ENCODE data around the gene LAIR2.
A peak's percentile ranks its signal among the peaks of the same experiment; 100 is the strongest.

The LAIR2 gene

DNA sequence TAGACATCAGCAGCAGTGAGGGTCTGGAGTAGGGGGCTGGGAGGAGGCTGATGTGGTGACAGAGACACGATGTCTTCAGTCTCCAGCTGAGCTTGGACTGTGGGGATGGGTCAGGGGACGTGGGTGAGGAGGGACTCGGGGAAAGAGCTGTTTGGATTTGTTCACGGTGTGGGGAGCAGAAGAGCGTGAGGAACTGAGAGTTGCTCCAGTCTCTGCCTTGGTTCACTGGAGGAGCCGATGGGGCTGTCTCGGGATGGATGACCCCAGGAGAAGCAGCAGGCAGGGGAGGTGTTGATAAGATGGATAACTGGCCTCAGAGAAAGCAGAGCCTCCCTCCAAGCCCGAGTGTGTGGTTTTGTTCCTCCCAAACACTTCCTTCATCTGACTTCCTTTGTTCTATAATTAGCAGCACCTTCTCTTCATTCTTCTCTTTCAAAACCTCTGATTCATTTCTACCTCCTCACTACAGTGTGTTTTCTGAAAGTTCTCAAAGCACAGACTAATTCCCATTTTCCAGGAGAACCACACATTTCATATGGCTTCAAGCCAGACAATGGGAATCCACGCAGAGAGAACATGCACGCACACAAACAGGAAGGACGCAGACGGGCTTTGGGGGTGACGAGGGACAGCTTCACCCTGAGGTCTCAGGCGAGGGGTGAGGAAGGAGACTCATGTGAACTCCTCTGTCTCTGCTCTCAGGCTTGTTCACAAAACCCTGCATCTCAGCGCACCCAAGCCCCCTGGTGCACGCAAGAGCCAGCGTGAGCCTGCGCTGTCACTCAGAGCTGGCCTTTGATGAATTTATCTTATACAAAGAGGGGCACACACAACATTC is 18.6 kb downstream of the LAIR2 start:
- Mint-ChIP-seq H3K27ac (peak overlapping the region; percentile 73), H3K36me3 (ENCODE audit: low read depth) (peaks cover 2% of the 10 kb centered on the region), H3K27me3 (ENCODE audit: low read depth) (no peaks in the 10 kb centered on the region), H3K4me1 (ENCODE audit: low read depth) (peaks cover 57% of the 10 kb centered on the region), H3K9me3 (peaks cover 3% of the 10 kb centered on the region), H3K4me3 (peak overlapping the region; percentile 66)
- peak; percentile 32 for DNase-seq (ENCODE audit: low spot score)

GRCh38 chr19:54521860-54522513 is 19.4 kb downstream of the LAIR2 start:
- Mint-ChIP-seq H3K27me3 (ENCODE audit: low read depth) (no peaks in the 10 kb centered on the region), H3K4me3 (peak overlapping the region; percentile 66), H3K4me1 (ENCODE audit: low read depth) (peaks cover 57% of the 10 kb centered on the region), H3K9me3 (peaks cover 3% of the 10 kb centered on the region), H3K27ac (peak overlapping the region; percentile 73), H3K36me3 (ENCODE audit: low read depth) (peaks cover 2% of the 10 kb centered on the region)
- no peak for DNase-seq (ENCODE audit: low spot score)

DNA sequence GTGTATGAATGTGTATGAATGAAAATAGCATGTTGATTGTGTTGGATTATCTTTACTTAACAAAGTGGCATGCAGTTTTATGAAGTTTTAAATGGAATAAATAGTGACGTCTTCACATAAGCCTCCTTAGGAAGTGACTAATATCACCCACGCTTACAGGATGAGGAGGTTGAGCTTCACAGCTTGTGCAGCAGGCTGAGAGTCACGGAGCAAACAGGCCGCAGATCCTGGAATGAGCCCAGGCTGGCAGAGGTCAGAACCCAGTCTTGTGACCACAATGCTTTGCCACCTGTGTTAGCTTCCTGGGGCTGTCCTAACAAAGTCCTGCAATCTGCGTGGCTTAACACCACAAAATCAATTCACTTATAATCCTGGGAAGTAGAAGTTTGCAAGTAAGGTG is 20.8 kb downstream of the LAIR2 start:
- Mint-ChIP-seq H3K4me3 (peak overlapping the region; percentile 45), H3K27me3 (ENCODE audit: low read depth) (no peaks in the 10 kb centered on the region), H3K27ac (peak overlapping the region; percentile 78), H3K9me3 (peaks cover 3% of the 10 kb centered on the region), H3K4me1 (ENCODE audit: low read depth) (peaks cover 48% of the 10 kb centered on the region), H3K36me3 (ENCODE audit: low read depth) (peaks cover 2% of the 10 kb centered on the region)
- peak; percentile 76 for DNase-seq (ENCODE audit: low spot score)

DNA sequence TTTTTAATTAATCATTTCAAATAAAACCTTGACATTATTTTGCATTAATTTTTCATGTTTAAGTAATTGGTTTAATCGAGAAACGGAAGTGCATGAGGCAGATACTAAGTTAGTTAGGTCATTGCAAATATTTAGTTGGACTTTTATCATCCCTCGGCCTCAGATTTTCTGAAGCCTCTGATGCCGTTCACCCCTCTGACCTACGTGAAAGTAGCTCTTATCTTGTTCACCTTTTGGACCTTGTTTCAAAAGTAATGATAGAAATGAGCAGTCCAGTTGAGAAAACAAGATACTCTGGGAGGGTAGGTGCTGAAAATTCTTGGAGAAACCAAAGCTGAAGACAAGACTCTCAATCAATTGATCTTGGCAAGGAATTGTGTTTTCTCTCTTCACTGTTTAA is 23.0 kb downstream of the LAIR2 start:
- DNase-seq (ENCODE audit: low spot score), result no peak
- Mint-ChIP-seq H3K9me3 (peaks cover 3% of the 10 kb centered on the region), H3K36me3 (ENCODE audit: low read depth) (peaks cover 2% of the 10 kb centered on the region), H3K4me1 (ENCODE audit: low read depth) (peaks cover 43% of the 10 kb centered on the region), H3K27ac (no peak overlapping the region), H3K27me3 (ENCODE audit: low read depth) (no peaks in the 10 kb centered on the region), H3K4me3 (no peak overlapping the region)

GRCh38 chr19:54526972-54527371 is 24.3 kb downstream of the LAIR2 start:
- H3K36me3 Mint-ChIP-seq (ENCODE audit: low read depth), result peaks cover 2% of the 10 kb centered on the region
- H3K27ac Mint-ChIP-seq, result no peak overlapping the region
- H3K4me1 Mint-ChIP-seq (ENCODE audit: low read depth), result peaks cover 34% of the 10 kb centered on the region
- no peak overlapping the region for H3K4me3 Mint-ChIP-seq
- H3K9me3 Mint-ChIP-seq, result peaks cover 3% of the 10 kb centered on the region
- no peaks in the 10 kb centered on the region for H3K27me3 Mint-ChIP-seq (ENCODE audit: low read depth)
- no peak for DNase-seq (ENCODE audit: low spot score)

GRCh38 chr19:54530866-54531265 is 28.2 kb downstream of the LAIR2 start:
- H3K9me3 Mint-ChIP-seq, result no peaks in the 10 kb centered on the region
- peaks cover 2% of the 10 kb centered on the region for H3K27me3 Mint-ChIP-seq (ENCODE audit: low read depth)
- DNase-seq (ENCODE audit: low spot score), result no peak
- H3K36me3 Mint-ChIP-seq (ENCODE audit: low read depth), result no peaks in the 10 kb centered on the region
- H3K27ac Mint-ChIP-seq, result no peak overlapping the region
- H3K4me1 Mint-ChIP-seq (ENCODE audit: low read depth), result peaks cover 34% of the 10 kb centered on the region
- no peak overlapping the region for H3K4me3 Mint-ChIP-seq

GRCh38 chr19:54532528-54532927 is 29.9 kb downstream of the LAIR2 start:
- H3K9me3 Mint-ChIP-seq, result no peaks in the 10 kb centered on the region
- peaks cover 2% of the 10 kb centered on the region for H3K27me3 Mint-ChIP-seq (ENCODE audit: low read depth)
- peak overlapping the region; percentile 58 for H3K27ac Mint-ChIP-seq
- no peaks in the 10 kb centered on the region for H3K36me3 Mint-ChIP-seq (ENCODE audit: low read depth)
- DNase-seq (ENCODE audit: low spot score), result peak; percentile 20
- H3K4me3 Mint-ChIP-seq, result peak overlapping the region; percentile 69
- peaks cover 37% of the 10 kb centered on the region for H3K4me1 Mint-ChIP-seq (ENCODE audit: low read depth)

DNA sequence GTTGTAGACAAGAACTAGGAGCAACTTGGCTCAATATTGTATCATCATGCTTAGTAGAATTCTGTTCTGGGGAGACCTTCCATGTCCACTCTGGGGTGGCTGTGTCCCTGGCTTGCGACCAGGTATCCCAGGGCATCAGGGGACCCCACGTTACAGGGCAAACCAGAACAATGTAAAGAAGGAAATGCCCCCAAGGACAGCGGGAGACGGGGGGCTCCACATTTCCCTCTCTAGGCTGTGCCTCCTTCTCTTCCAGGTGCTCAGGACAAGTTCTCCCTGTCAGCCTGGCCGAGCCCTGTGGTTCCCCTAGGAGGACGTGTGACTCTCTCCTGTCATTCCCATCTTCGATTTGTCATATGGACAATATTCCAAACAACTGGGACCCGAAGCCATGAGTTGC is 30.8 kb downstream of the LAIR2 start:
- Mint-ChIP-seq H3K27ac (peak overlapping the region; percentile 24), H3K36me3 (ENCODE audit: low read depth) (no peaks in the 10 kb centered on the region), H3K4me1 (ENCODE audit: low read depth) (peaks cover 37% of the 10 kb centered on the region), H3K4me3 (peak overlapping the region; percentile 69), H3K9me3 (no peaks in the 10 kb centered on the region), H3K27me3 (ENCODE audit: low read depth) (peaks cover 2% of the 10 kb centered on the region)
- DNase-seq (ENCODE audit: low spot score), result no peak

GRCh38 chr19:54534156-54534555 is 31.5 kb downstream of the LAIR2 start:
- no peaks in the 10 kb centered on the region for H3K9me3 Mint-ChIP-seq
- H3K36me3 Mint-ChIP-seq (ENCODE audit: low read depth), result no peaks in the 10 kb centered on the region
- peaks cover 2% of the 10 kb centered on the region for H3K27me3 Mint-ChIP-seq (ENCODE audit: low read depth)
- DNase-seq (ENCODE audit: low spot score), result no peak
- H3K27ac Mint-ChIP-seq, result no peak overlapping the region
- H3K4me1 Mint-ChIP-seq (ENCODE audit: low read depth), result peaks cover 32% of the 10 kb centered on the region
- peak overlapping the region; percentile 69 for H3K4me3 Mint-ChIP-seq

DNA sequence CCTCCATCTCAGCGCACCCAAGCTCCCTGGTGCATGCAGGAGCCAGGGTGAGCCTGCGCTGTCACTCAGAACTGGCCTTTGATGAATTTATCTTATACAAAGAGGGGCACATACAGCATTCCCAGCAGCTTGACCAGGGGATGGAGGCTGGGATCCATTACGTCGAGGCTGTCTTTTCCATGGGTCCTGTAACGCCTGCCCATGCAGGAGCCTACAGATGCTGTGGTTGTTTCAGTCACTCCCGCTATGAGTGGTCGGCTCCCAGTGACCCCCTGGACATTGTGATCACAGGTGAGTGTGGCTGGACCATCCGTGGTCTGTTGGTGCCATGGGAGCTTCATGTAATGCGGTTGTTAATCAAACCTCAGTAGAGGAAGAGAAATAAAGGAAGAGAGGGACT is 33.0 kb downstream of the LAIR2 start:
- Mint-ChIP-seq H3K9me3 (no peaks in the 10 kb centered on the region), H3K4me3 (no peak overlapping the region), H3K36me3 (ENCODE audit: low read depth) (peaks cover 2% of the 10 kb centered on the region), H3K27me3 (ENCODE audit: low read depth) (peaks cover 2% of the 10 kb centered on the region), H3K27ac (no peak overlapping the region), H3K4me1 (ENCODE audit: low read depth) (peaks cover 29% of the 10 kb centered on the region)
- DNase-seq (ENCODE audit: low spot score), result no peak

DNA sequence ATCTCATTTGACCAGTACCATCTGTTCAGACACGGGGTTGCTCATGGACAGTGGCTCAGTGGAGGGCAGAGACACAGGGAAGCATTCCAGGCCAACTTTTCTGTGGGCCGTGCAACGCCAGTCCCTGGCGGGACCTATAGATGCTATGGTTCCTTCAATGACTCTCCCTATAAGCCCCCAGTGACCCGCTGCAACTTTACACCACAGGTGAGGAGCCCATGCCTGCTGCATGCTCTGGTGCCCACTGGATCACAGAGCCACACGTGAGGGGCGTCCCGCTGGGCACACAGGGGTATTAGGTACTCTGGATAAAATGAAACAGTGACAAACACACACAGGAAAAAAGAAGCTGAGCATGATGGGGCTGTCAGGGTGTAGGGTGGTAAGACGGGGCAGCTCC is 34.3 kb downstream of the LAIR2 start:
- peaks cover 34% of the 10 kb centered on the region for H3K4me1 Mint-ChIP-seq (ENCODE audit: low read depth)
- peaks cover 2% of the 10 kb centered on the region for H3K27me3 Mint-ChIP-seq (ENCODE audit: low read depth)
- DNase-seq (ENCODE audit: low spot score), result no peak
- H3K4me3 Mint-ChIP-seq, result no peak overlapping the region
- H3K27ac Mint-ChIP-seq, result no peak overlapping the region
- peaks cover 5% of the 10 kb centered on the region for H3K36me3 Mint-ChIP-seq (ENCODE audit: low read depth)
- H3K9me3 Mint-ChIP-seq, result no peaks in the 10 kb centered on the region

- no peaks in the 10 kb centered on the region for H3K27me3 Mint-ChIP-seq (ENCODE audit: low read depth)
- H3K4me3 Mint-ChIP-seq, result peak overlapping the region; percentile 22
- DNase-seq (ENCODE audit: low spot score), result no peak
- H3K27ac Mint-ChIP-seq, result peak overlapping the region; percentile 66
- peaks cover 13% of the 10 kb centered on the region for H3K36me3 Mint-ChIP-seq (ENCODE audit: low read depth)
- H3K4me1 Mint-ChIP-seq (ENCODE audit: low read depth), result peaks cover 17% of the 10 kb centered on the region
- H3K9me3 Mint-ChIP-seq, result no peaks in the 10 kb centered on the region
Observed at GRCh38 chr19:54541712-54542111, 39.1 kb downstream of the LAIR2 start.

DNA sequence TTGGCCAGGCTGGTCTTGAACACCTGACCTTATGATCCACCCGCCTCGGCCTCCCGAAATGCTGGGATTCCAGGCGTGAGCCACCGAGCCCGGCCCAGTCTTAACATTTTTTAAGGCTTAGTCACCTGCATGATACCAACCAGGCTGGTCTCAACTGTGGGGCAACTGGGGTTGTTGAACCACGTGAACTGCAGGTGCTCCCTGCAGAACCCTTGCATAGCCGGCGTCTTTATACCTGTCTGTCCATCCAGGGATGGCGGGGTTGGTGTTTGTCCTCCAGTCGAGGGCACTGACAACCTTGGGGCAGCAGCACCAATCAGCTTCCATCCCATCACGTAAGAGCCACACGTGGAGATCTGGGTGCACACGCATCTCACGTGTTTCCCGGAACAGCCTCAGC is 46.2 kb downstream of the LAIR2 start:
- Mint-ChIP-seq H3K9me3 (no peaks in the 10 kb centered on the region), H3K4me3 (no peak overlapping the region), H3K36me3 (ENCODE audit: low read depth) (peaks cover 3% of the 10 kb centered on the region), H3K27ac (no peak overlapping the region), H3K27me3 (ENCODE audit: low read depth) (peaks cover 2% of the 10 kb centered on the region), H3K4me1 (ENCODE audit: low read depth) (peaks cover 13% of the 10 kb centered on the region)
- DNase-seq (ENCODE audit: low spot score), result no peak

- Mint-ChIP-seq H3K4me3 (no peak overlapping the region), H3K27ac (no peak overlapping the region), H3K9me3 (no peaks in the 10 kb centered on the region), H3K27me3 (ENCODE audit: low read depth) (peaks cover 2% of the 10 kb centered on the region), H3K4me1 (ENCODE audit: low read depth) (peaks cover 13% of the 10 kb centered on the region), H3K36me3 (ENCODE audit: low read depth) (peaks cover 1% of the 10 kb centered on the region)
- DNase-seq (ENCODE audit: low spot score), result no peak
Observed at GRCh38 chr19:54549224-54549623, 46.6 kb downstream of the LAIR2 start.

Measured in T-helper 2 cell treated with Interferon-gamma antibody and Interleukin-4, amounts not matched to agents 5 μg/mL and 100 μg/mL, for 36 hours (primary cell).